ENCODE data around the gene LHX2. TPM values are rescaled to one million over a fixed set of nuclear protein-coding genes. Genes with fewer than 3 reads are reported as not detected.

The LHX2 gene
- total and polyA plus RNA-seq, 2 of the 4 experiments (the other 2 are of a cell fraction): not detected

DNA sequence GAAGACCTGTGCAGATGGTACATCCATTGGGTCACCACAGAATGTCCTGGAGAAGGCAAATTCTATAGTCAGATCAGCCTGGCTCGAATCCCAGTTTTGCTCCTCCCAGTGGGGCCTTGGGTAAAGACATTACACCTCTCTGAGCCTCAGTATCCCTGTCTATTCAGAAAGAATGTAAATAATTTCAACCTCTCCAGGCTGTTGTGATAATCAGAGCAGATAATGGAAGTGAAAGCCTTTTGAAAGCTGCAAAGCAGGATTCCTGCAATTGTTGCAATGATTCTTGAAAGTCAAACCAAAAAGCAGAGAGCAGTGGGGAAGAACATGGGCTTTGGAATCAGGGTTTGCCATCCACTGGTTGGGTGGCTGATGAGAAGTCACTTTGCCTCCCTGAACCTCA, 63.2 kb downstream of the LHX2 start:
- ChIA-PET CTCF (no interaction called here), POLR2A (ENCODE audit: unreplicated experiment) (no interaction called here)
- Histone ChIP-seq H3K4me3 (ENCODE audit: insufficient read depth, low read depth, low read length) (no peak overlapping the region), H2AFZ (replicated peaks; ENCODE audit: low read length, poor library complexity) (no peak overlapping the region), H2AK5ac (ENCODE audit: low read depth, low read length) (no peak overlapping the region), H3K79me1 (ENCODE audit: low read depth in 1 of 2, low read length in 2 of 2) (no peaks in the 10 kb centered on the region), H4K20me1 (ENCODE audit: insufficient read depth, low read length) (no peaks in the 10 kb centered on the region; the same call in 1 of the 2 replicates), H4K8ac (ENCODE audit: low read depth in 2 of 2, low read length in 2 of 2) (no peak overlapping the region), H3K23ac (ENCODE audit: low read depth, low read length) (no peak overlapping the region), H3K27ac (ENCODE audit: insufficient read depth, low read length) (no peak overlapping the region), H2BK20ac (ENCODE audit: low read depth, low read length) (no peak overlapping the region), H3K36me3 (ENCODE audit: control insufficient read depth, insufficient read depth, low read length) (no peaks in the 10 kb centered on the region), H2AK9ac (replicated peaks; ENCODE audit: low read depth, low read length, poor library complexity) (no peak overlapping the region), H3K56ac (ENCODE audit: extremely low read depth, insufficient read depth, low read length) (no peak overlapping the region), H3K4ac (ENCODE audit: low read depth, low read length) (no peak overlapping the region), H3K9me3 (ENCODE audit: control insufficient read depth, insufficient read depth, low read length) (peaks cover 2% of the 10 kb centered on the region; the same call in 1 of the 2 replicates), H3K18ac (ENCODE audit: low read depth, low read length) (no peak overlapping the region), H3K4me2 (ENCODE audit: low read depth, low read length) (no peak overlapping the region), H2BK120ac (ENCODE audit: low read depth, low read length) (no peak overlapping the region), H3K9me1 (ENCODE audit: insufficient read depth, low read length) (peaks cover 9% of the 10 kb centered on the region), H3K9ac (ENCODE audit: low read depth, low read length) (no peak overlapping the region), H4K5ac (ENCODE audit: low read depth, low read length) (no peak overlapping the region), H3K14ac (replicated peaks; ENCODE audit: low read depth, low read length) (no peak overlapping the region), H2BK15ac (ENCODE audit: low read depth, low read length) (no peak overlapping the region), H3K27me3 (ENCODE audit: control insufficient read depth, insufficient read depth, low read length) (peaks cover 28% of the 10 kb centered on the region), H2BK5ac (ENCODE audit: low read depth, low read length, poor library complexity, severe bottlenecking) (no peak overlapping the region), H3K4me1 (ENCODE audit: control insufficient read depth, insufficient read depth, low read length) (peaks cover 10% of the 10 kb centered on the region), H4K91ac (ENCODE audit: insufficient read depth, low read depth, low read length) (no peak overlapping the region)
- DNase-seq (no peak), ATAC-seq (ENCODE audit: low read depth) (no peak)
- WGBS, 2 experiments (ENCODE audit: extremely low coverage in 2 of 2, insufficient read length in 1 of 2): no CpG with 5 or more reads among the region's 1 CpG
- in situ Hi-C loops (cut with MboI; ENCODE audit: low sequenced_read_pairs): no loop called here
- intact Hi-C loops (cut with micrococcal nuclease): no loop called here
- BruUV-seq (replicated peaks): no TSS peak
- dilution Hi-C loops (cut with HindIII; ENCODE audit: low sequenced_read_pairs, unreplicated experiment): no loop called here
- TF ChIP-seq, protein P1, sequence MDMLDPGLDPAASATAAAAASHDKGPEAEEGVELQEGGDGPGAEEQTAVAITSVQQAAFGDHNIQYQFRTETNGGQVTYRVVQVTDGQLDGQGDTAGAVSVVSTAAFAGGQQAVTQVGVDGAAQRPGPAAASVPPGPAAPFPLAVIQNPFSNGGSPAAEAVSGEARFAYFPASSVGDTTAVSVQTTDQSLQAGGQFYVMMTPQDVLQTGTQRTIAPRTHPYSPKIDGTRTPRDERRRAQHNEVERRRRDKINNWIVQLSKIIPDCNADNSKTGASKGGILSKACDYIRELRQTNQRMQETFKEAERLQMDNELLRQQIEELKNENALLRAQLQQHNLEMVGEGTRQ (IDR thresholded peaks at IDR 0.05; ENCODE audit: low read depth, low read length): no peak
- TF ChIP-seq RCOR1 (IDR thresholded peaks at IDR 0.05; ENCODE audit: insufficient replicate concordance, low read length) (no peak), NFE2L2 (IDR thresholded peaks at IDR 0.05; ENCODE audit: low read depth, low read length) (no peak), MAZ (IDR thresholded peaks at IDR 0.05; ENCODE audit: borderline replicate concordance, low read depth, low read length) (no peak), RFX5 (IDR thresholded peaks at IDR 0.05; ENCODE audit: low read depth, low read length) (no peak), FOS (IDR thresholded peaks at IDR 0.05; ENCODE audit: low read depth, low read length) (no peak), POLR2A (IDR thresholded peaks at IDR 0.05; ENCODE audit: low read depth, low read length) (no peak)
- TF ChIP-seq, protein P2, sequence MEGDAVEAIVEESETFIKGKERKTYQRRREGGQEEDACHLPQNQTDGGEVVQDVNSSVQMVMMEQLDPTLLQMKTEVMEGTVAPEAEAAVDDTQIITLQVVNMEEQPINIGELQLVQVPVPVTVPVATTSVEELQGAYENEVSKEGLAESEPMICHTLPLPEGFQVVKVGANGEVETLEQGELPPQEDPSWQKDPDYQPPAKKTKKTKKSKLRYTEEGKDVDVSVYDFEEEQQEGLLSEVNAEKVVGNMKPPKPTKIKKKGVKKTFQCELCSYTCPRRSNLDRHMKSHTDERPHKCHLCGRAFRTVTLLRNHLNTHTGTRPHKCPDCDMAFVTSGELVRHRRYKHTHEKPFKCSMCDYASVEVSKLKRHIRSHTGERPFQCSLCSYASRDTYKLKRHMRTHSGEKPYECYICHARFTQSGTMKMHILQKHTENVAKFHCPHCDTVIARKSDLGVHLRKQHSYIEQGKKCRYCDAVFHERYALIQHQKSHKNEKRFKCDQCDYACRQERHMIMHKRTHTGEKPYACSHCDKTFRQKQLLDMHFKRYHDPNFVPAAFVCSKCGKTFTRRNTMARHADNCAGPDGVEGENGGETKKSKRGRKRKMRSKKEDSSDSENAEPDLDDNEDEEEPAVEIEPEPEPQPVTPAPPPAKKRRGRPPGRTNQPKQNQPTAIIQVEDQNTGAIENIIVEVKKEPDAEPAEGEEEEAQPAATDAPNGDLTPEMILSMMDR (conservative IDR thresholded peaks at IDR 0.05; ENCODE audit: low read depth, low read length): no peak
- TF ChIP-seq, protein P3, sequence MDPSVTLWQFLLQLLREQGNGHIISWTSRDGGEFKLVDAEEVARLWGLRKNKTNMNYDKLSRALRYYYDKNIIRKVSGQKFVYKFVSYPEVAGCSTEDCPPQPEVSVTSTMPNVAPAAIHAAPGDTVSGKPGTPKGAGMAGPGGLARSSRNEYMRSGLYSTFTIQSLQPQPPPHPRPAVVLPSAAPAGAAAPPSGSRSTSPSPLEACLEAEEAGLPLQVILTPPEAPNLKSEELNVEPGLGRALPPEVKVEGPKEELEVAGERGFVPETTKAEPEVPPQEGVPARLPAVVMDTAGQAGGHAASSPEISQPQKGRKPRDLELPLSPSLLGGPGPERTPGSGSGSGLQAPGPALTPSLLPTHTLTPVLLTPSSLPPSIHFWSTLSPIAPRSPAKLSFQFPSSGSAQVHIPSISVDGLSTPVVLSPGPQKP (IDR thresholded peaks at IDR 0.05; ENCODE audit: borderline replicate concordance, low read depth, low read length): no peak
